ENCODE results near the gene MED17.
A peak's percentile ranks its signal among the peaks of the same experiment; 100 is the strongest.

The MED17 gene

GRCh38 chr11:93840981-93841380 lies 56.9 kb downstream of the MED17 start:
- H3K4me3 ChIP-seq (replicated peaks; ENCODE audit: low read depth, low read length) = no peak overlapping the region
- no peak for TF ChIP-seq CTCF (IDR thresholded peaks at IDR 0.05; ENCODE audit: low read length, missing control alignments)
- DNase-seq (ENCODE audit: low read depth) = no peak

GRCh38 chr11:93841446-93841845 lies 57.4 kb downstream of the MED17 start:
- no peak for DNase-seq (ENCODE audit: low read depth)
- no peak for TF ChIP-seq CTCF (IDR thresholded peaks at IDR 0.05; ENCODE audit: low read length, missing control alignments)
- no peak overlapping the region for H3K4me3 ChIP-seq (replicated peaks; ENCODE audit: low read depth, low read length)

GRCh38 chr11:93842034-93842433 lies 58.0 kb downstream of the MED17 start:
- DNase-seq (ENCODE audit: low read depth) = no peak
- H3K4me3 ChIP-seq (replicated peaks; ENCODE audit: low read depth, low read length) = no peak overlapping the region
- TF ChIP-seq CTCF (IDR thresholded peaks at IDR 0.05; ENCODE audit: low read length, missing control alignments) = no peak

GRCh38 chr11:93842461-93842860 lies 58.4 kb downstream of the MED17 start:
- no peak for TF ChIP-seq CTCF (IDR thresholded peaks at IDR 0.05; ENCODE audit: low read length, missing control alignments)
- H3K4me3 ChIP-seq (replicated peaks; ENCODE audit: low read depth, low read length) = no peak overlapping the region
- peak; percentile 48 for DNase-seq (ENCODE audit: low read depth)

- DNase-seq (ENCODE audit: low read depth) = no peak
- TF ChIP-seq CTCF (IDR thresholded peaks at IDR 0.05; ENCODE audit: low read length, missing control alignments) = no peak
- H3K4me3 ChIP-seq (replicated peaks; ENCODE audit: low read depth, low read length) = no peak overlapping the region
Measured at GRCh38 chr11:93843906-93844305, 59.8 kb downstream of the MED17 start.

- no peak for DNase-seq (ENCODE audit: low read depth)
- no peak overlapping the region for H3K4me3 ChIP-seq (replicated peaks; ENCODE audit: low read depth, low read length)
- TF ChIP-seq CTCF (IDR thresholded peaks at IDR 0.05; ENCODE audit: low read length, missing control alignments) = no peak
Measured at GRCh38 chr11:93844568-93844967, 60.5 kb downstream of the MED17 start.

GRCh38 chr11:93845181-93846092 lies 61.4 kb downstream of the MED17 start:
- no peak overlapping the region for H3K4me3 ChIP-seq (replicated peaks; ENCODE audit: low read depth, low read length)
- no peak for DNase-seq (ENCODE audit: low read depth)
- TF ChIP-seq CTCF (IDR thresholded peaks at IDR 0.05; ENCODE audit: low read length, missing control alignments) = no peak
